ENCODE measurements around the gene SPDL1. TPM values are rescaled to one million over a fixed set of nuclear protein-coding genes. Genes with fewer than 3 reads are reported as not detected.

Gene SPDL1
- total and polyA plus RNA-seq, 2 of the 8 experiments (the other 6 are each of a cell fraction or from before 2014, with no cell fraction given), result 16.9 to 44.5 TPM

DNA sequence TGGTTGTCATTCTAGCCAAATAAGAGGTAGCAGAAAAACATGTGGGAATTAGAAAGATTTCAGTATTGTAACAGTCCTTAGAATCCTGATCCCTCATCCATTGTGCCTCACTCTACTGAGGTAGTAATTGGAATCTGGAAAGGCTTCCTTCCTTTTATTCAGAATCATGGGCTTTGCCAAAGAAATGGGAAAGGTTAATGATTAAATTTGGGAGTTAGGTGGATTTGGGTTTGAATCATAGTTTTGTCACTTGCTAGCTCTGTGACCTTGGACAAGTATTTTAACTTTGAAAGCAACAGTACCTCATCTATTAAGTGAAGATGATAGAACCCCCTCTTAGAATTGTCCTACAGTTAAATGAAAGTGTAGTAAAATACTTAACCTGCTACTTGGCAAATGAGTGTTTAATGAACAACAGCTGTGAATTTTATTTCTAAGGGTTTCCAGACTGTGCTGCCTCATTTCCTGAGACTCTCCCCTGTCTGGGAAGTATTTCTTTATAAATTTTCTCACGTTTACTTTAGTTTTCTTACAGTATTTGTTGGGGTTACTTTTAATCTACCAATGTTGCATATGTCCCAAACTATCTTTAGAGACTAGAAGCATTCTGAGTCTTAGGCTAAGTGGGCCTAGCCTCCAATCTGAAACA is 11.7 kb downstream of the SPDL1 start:
- no peak overlapping the region for H3K14ac ChIP-seq (ENCODE audit: insufficient read length)
- no peak overlapping the region for H3K9ac ChIP-seq (replicated peaks in 1 of 4; ENCODE audit: extremely low read depth in 1 of 4, low read depth in 3 of 4, low read length in 3 of 4)
- H4K5ac ChIP-seq (ENCODE audit: insufficient read length, low read depth, low read length), result no peak overlapping the region
- no peak overlapping the region for H4K91ac ChIP-seq (replicated peaks; ENCODE audit: insufficient read length, low read length)
- H3K4me3 ChIP-seq (ENCODE audit: extremely low read depth in 1 of 4, insufficient read depth in 2 of 4, low read depth in 3 of 4, low read length in 4 of 4), result no peak overlapping the region
- H3K4me1 ChIP-seq (replicated peaks in 1 of 4; ENCODE audit: control insufficient read depth in 3 of 4, insufficient read depth in 4 of 4, low read length in 3 of 4), result no peaks in the 10 kb centered on the region
- FAIRE-seq (no peak), DNase-seq (ENCODE audit: low read depth in 1 of 2, low spot score in 2 of 2) (no peak)
- no peak overlapping the region for H3K27ac ChIP-seq (ENCODE audit: low read depth, low read length)
- H2BK15ac ChIP-seq (ENCODE audit: low read length), result no peak overlapping the region
- no peak overlapping the region for H2BK120ac ChIP-seq (replicated peaks; ENCODE audit: low read depth, low read length)
- H2BK20ac ChIP-seq (ENCODE audit: low read length), result no peak overlapping the region
- H4K20me1 ChIP-seq (replicated peaks in 1 of 2; ENCODE audit: control insufficient read depth in 1 of 2, insufficient read depth in 2 of 2, low read length in 2 of 2), result peaks cover 0 to 2% of the 10 kb centered on the region in 2 experiments
- no peak overlapping the region for H2AK5ac ChIP-seq (ENCODE audit: low read depth, low read length)
- H2BK5ac ChIP-seq (ENCODE audit: low read depth, low read length), result no peak overlapping the region
- H3K18ac ChIP-seq (ENCODE audit: extremely low read depth, low read length), result no peak overlapping the region
- no peak overlapping the region for H2BK12ac ChIP-seq (ENCODE audit: low read depth, low read length)
- no peak overlapping the region for H3K56ac ChIP-seq (replicated peaks; ENCODE audit: insufficient read length, low read depth, low read length)
- CTCF ChIA-PET (ENCODE audit: partially characterized antibody), result interaction anchor here (1.8 to 2.0 kb wide), 2 partner anchors 231 to 385 kb away, joined by 5 read pairs; partner anchors contain the start of gene INSYN2B
- 76% methylated on average over 1 of the region's 1 CpG; no CpG with 5 or more reads in 1 of the 2 experiments for WGBS, 2 experiments (ENCODE audit: extremely low coverage in 1 of 2, insufficient coverage in 1 of 2, insufficient read length in 1 of 2, insufficient replicate concordance in 2 of 2, low coverage in 1 of 2, low lambda C conversion rate in 2 of 2, missing lambda C conversion rate in 1 of 2)
- no peaks in the 10 kb centered on the region for H3K79me2 ChIP-seq (ENCODE audit: control insufficient read depth in 1 of 2, insufficient read depth in 2 of 2, low read length in 2 of 2)
- no peaks in the 10 kb centered on the region for H3K79me1 ChIP-seq (ENCODE audit: low read depth, low read length)
- H3K27me3 ChIP-seq (replicated peaks in 1 of 4; ENCODE audit: control insufficient read depth in 3 of 4, extremely low read depth in 1 of 4, insufficient read depth in 3 of 4, low read length in 3 of 4), result no peaks in the 10 kb centered on the region
- POLR2A ChIA-PET (ENCODE audit: partially characterized antibody), result interaction anchor here (0.8 kb wide), 1 partner anchor 11 kb away, joined by 3 read pairs; no protein-coding TSS in a partner anchor
- H3K4ac ChIP-seq (replicated peaks; ENCODE audit: insufficient read length, low read depth, low read length), result no peak overlapping the region
- H2AFZ ChIP-seq (ENCODE audit: low read length), result no peak overlapping the region
- no peak overlapping the region for H3K23ac ChIP-seq (ENCODE audit: insufficient read length)
- H3K4me2 ChIP-seq (ENCODE audit: insufficient read depth in 1 of 2, low read depth in 2 of 2, low read length in 2 of 2), result no peak overlapping the region
- no peak overlapping the region for H4K8ac ChIP-seq (ENCODE audit: extremely low read depth, insufficient read depth, low read length)
- no peaks in the 10 kb centered on the region for H3K23me2 ChIP-seq (ENCODE audit: low read depth, low read length)
- no peaks in the 10 kb centered on the region for H3K9me3 ChIP-seq (ENCODE audit: insufficient read depth in 2 of 2, low read depth in 1 of 2, low read length in 1 of 2)
- peaks cover 28 to 94% (median 66%) of the 10 kb centered on the region in 4 experiments for H3K36me3 ChIP-seq (ENCODE audit: control insufficient read depth in 2 of 4, insufficient read depth in 4 of 4, low read length in 3 of 4)
- TF ChIP-seq KDM1A (IDR thresholded peaks at IDR 0.05; ENCODE audit: borderline replicate concordance, low read length), result no peak
- no peak for TF ChIP-seq SAP30 (IDR thresholded peaks at IDR 0.05; ENCODE audit: insufficient read depth, insufficient replicate concordance, low read length)
- no peak for TF ChIP-seq RNF2 (IDR thresholded peaks at IDR 0.05; ENCODE audit: borderline replicate concordance, low read depth, low read length, missing control alignments, poor library complexity, severe bottlenecking)
- no peak for TF ChIP-seq RAD21 (IDR thresholded peaks at IDR 0.05 in 1 of 2, conservative IDR thresholded peaks at IDR 0.05 in 1 of 2; ENCODE audit: low read depth in 2 of 2, low read length in 2 of 2)
- no peak for TF ChIP-seq TAF7 (optimal IDR thresholded peaks at IDR 0.05; ENCODE audit: borderline replicate concordance, low read depth, low read length)
- no peak for TF ChIP-seq RFX5 (IDR thresholded peaks at IDR 0.05; ENCODE audit: borderline replicate concordance, low read depth, low read length)
- TF ChIP-seq KDM4A (IDR thresholded peaks at IDR 0.05; ENCODE audit: low read depth, low read length, severe bottlenecking), result no peak
- TF ChIP-seq PHF8 (conservative IDR thresholded peaks at IDR 0.05; ENCODE audit: low read depth, low read length), result no peak
- no peak for TF ChIP-seq KDM5A (IDR thresholded peaks at IDR 0.05; ENCODE audit: low read length)
- no peak for TF ChIP-seq TCF12 (IDR thresholded peaks at IDR 0.05; ENCODE audit: low read depth, low read length)
- TF ChIP-seq GABPA (IDR thresholded peaks at IDR 0.05; ENCODE audit: borderline replicate concordance, insufficient read depth, low read length), result no peak
- TF ChIP-seq CHD2 (IDR thresholded peaks at IDR 0.05; ENCODE audit: low read length), result no peak
